GM21360 (cell line): ENCODE results near the gene WDR89.
A peak's percentile ranks its signal among the peaks of the same experiment; 100 is the strongest.
"Not testable (repeated sequence)": the region's sequence is repeated elsewhere in the genome, so short reads cannot be mapped to it uniquely, and the experiment has no call there.

Experiments used
- ATAC-seq: cut with Tn5 transposase; IDR thresholded peaks from one replicate; pipeline ENCODE4 v1.9.1; 2021; ENCODE audit warnings: mild to moderate bottlenecking, moderate library complexity; ENCODE audit not compliant: unreplicated experiment

Gene WDR89

DNA sequence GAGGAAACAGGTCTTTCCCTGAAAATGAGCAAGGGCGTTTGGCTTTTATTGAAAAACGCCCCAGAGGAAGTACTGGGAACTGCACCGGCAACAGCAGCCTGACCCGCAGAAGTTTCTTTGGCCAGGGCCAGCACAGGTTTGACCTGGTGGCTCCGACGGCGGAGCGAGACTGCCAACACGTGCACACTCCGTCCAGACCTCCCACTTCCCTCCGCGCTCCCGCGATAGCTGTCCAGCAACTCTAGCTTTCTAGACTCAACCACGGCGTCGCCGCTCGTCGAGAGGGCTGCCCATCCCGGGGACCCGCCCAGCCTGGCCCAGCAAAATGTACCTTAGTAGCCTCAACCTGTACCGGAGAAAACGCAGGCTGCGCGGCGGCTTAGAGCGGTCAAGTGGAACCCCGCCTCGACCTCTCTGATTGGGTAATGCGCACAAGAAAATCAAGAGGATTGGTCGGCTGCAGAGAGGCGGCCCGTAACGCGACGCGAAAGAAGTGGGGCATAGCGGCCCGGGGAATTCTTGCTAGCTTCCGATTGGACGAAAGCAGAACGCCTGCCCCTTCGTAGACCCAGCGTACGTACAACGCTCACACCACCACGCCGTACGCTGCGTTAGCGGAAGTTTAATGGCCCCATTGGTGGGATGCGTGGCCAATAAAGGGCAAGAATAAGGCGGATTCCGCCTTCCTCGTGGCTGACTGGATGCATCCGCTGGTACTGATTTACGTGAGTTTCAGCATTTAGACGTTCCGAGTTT is at the start of gene WDR89:
Gene WDR89, minus strand, starts transcription at position 399 of the 756 bp plus-strand sequence. CDS start 41,929 bp downstream, outside the sequence.
- peak; percentile 82 for ATAC-seq

- ATAC-seq = no peak
These were observed 47.5 kb upstream of the WDR89 start for GRCh38 chr14:63689132-63689531.

GRCh38 chr14:63686926-63687325 is 45.3 kb upstream of the WDR89 start:
- ATAC-seq = no peak

DNA sequence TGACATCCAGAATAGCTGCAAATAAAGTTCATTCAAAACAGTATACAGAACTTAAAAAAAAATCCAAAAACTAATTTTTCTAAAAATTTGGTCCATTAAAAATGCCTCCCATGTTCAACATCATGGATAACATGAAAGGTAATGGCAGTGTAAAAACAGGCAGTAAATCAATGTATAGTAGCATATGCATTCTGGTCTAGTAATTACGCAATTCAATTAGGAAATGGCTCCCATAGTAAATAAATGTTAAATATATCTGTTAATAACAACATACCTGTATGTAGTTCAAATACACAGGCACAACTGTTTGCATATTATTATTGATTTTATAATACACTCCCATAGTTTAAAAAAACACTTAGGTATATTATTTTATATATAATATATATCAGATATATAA is 43.7 kb upstream of the WDR89 start:
- no peak for ATAC-seq

DNA sequence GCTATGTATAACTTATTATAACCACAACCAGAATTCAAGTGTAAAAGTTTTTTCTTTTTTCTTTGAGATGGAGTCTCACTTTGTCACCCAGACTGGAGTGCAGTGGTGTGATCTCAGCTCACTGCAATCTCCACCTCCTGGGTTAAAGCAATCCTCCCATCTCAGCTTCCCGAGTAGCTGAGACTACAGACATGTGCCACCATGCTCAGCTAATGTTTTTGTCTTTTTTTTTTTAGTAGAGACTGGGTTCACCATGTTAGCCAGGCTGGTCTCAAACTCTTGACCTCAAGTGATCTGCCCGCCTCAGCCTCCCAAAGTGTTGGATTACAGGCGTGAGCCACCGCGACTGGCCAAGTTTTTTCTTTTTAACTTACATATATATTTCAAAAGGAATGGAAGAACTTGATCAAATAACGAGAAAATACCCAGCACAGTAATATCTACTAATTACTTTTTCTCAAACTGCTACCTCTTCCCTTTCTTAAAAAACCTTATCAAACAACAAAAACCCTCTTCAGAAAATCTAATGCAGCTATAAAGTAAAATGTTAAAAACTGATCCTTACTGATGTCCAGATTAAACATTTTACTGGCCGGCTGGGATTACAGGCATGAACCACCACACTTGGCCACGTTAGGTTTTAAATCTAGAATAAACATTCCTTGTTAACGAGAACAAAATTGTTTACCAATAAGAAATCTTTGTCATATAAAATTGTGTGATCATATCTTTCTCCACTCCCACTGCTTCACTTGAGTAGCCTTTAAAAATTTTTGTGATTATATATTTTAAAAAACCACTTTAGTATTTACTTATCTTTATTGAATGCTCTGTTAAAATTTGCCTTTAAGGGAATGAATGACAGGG is 41.3 kb upstream of the WDR89 start:
- no peak for ATAC-seq

DNA sequence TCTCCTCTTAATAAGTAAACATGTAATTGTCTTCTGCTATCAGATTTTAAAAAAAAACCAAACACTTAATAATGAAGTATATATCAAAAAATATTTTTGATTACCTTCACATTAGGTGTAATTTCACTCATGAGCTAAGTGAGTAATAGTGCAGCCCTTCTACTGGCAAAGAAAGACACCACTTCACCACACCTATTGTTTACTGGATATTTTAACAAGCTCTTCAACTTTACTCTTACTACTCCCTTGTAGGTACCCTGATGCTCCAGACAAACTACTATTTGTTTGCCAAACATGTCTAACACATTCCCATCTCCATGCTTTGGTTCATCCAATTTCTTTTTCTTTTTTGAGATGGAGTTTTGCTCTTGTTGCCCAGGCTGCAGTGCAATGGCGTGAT is 36.9 kb upstream of the WDR89 start:
- no peak for ATAC-seq

GRCh38 chr14:63677891-63678379 is 36.3 kb upstream of the WDR89 start:
- no peak for ATAC-seq

- ATAC-seq = no peak
These were observed 34.9 kb upstream of the WDR89 start for GRCh38 chr14:63676615-63677014.

GRCh38 chr14:63673886-63674497 is 32.3 kb upstream of the WDR89 start:
- ATAC-seq = no peak

GRCh38 chr14:63673255-63673654 is 31.6 kb upstream of the WDR89 start:
- no peak for ATAC-seq

DNA sequence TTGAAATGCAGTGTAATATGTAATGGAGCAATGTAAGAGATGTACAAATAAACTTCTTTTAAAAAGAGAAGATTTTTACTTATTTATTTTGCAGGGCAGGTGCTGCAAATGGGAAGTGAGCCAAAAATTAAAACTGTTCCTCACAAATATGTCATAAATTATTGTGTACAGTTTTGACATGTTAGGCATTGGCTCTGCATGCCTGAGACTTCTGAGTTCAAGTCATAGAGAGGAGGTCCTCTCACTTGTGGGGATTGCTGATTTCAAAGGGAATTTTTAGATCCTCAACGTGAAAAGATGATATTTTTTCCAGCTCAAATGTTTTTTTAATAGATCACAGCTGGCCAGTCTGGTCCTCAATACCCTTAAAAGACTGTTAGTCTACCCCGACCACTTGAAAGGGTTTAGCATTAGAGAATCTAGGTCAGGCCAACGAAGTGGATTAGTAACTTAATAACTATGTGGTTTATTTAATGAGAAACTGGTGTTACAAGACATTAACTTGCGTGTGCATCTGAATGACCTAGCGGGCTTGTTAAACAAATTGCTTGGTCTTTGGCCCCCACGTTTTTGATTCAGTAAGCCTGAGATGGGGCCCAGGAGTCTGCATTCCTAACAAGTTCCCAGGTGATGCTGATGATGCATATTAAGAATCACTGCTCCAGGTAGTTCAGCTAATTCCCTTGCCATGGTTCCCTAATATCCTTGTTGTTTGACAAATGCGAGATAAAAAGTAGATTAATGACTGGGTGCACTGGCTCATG is 30.9 kb upstream of the WDR89 start:
- ATAC-seq = no peak

GRCh38 chr14:63671987-63672386 is 30.3 kb upstream of the WDR89 start:
- no peak for ATAC-seq

DNA sequence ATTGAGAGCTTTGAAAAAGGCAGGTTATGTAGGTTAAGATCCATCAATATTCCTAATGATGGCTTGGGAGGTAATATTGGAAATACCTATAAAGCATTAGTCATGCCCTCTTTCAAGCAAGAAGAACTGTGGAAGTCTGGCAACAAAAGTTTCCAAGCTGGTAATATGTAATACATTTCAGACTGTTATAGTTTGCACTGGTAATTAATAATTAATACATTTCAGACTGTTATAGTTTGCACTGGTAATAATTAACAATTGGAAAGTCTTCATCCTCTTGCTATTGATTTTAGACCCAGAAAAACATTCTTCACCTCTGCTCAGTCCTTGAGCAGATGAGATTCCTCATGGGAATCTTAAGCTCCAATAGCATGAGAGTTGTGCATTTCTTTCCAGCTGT is 29.0 kb upstream of the WDR89 start:
- ATAC-seq = no peak

GRCh38 chr14:63666335-63666734 is 24.7 kb upstream of the WDR89 start:
- ATAC-seq = no peak

DNA sequence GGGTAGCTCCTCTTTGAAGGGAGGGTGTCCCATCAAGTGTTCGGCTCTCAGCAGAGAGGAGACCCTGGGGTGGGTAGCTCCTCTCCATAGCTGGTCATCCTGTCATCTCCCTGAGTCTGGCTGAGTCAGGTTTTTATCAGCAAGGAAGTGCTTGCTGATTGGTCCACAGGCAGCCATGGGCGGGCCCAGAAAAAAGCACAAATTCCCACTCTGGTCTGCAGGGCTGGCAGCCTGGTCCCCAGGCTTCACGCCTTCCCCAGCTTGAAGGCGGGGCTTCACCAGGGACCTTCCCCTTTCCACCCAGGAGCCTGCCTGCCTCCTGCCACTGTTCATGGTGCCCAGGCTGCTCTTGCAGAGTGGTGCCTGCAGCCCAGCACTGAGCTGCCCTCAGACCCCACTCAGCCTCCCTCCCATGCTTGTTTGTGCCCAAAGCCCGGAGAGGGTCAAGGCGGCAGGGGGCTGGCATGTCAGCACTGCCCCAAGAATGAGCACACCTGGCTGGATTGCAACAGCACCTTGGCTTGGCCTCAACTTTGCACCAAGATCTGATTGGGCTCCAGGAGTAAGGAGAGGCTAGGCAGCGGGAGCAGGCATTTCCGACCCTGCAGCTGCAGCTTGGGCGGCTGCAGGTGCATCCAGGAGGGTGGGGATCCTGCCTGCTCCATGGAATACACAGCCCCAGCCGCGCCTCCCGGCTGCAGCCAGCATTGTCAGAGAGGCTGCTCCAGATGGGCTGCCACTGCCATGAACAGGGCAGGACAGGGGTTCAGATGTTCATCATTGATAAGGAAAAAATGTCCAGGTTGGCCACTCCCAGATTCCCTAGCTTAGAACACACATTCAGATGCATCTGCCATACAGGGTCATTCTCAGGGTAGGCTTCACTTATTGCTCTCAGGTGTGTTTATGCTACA is 22.0 kb upstream of the WDR89 start:
- ATAC-seq = no peak

DNA sequence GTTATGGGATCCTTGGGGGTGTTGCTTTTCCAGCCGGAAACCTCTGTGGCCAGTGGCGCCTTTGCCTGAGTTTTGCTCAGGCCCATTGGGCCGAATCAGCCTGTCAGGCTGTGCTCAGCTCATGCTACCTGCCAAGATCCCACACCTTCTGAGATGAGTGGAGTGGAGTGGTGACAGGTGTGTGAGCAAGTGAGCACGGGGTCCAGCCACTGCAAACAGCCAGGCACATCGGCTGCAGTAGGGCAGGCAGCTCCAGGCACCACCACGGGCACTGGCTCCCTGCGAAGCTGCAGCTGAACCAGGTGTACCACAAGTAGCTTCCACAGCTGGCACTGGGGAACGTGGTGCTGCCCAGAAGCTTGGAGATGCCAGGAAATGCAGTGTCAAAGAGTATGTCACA is 21.1 kb upstream of the WDR89 start:
- no peak for ATAC-seq

GRCh38 chr14:63661881-63662280 is 20.2 kb upstream of the WDR89 start:
- not testable (repeated sequence) for ATAC-seq

GRCh38 chr14:63659726-63660125 is 18.1 kb upstream of the WDR89 start:
- no peak for ATAC-seq

DNA sequence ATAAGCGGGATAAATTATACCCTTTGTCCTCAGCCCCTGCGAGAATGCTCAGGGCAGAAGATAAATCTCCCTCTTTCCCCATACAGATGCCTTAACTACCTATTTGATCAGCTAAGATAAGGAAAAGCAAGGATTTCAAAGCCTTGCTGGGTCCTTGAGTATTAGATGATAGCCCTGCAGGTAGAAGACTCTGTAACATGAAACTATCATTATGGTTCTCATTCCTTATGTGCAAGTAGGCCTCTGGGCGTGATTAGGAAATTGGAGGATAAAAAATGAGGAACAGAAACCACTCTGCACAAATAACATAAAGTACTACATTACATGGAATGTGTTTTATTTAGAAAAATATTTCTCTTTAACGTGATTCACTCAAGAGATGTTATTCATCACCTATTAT is 14.5 kb upstream of the WDR89 start:
- ATAC-seq = no peak

DNA sequence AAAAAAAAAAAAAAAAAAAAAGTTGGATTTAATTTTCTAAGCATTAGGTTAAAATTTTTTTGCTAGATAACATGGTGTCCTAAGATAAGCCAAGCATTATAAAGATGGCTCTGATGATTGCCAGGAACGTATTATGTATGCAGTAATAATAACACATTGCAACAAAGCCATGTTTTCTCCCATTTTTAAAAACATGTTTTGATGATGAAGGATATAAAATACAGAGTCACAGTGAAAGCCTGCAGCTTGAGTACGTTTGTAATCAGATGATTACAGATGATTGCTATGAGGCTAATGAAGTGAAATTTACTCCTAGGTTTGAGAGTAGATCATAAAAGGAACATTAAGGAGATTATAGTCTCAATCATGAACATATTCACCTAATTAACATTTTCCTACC is 13.3 kb upstream of the WDR89 start:
- ATAC-seq = no peak
